ENCODE measurements around the gene PDE9A. TPM values are rescaled to one million over a fixed set of nuclear protein-coding genes. Genes with fewer than 3 reads are reported as not detected.

The PDE9A gene
- total RNA-seq (2022; extraction: Qiagen RNA extraction): 1.0 to 1.5 TPM (median 1.3 TPM) in 5 replicates

GRCh38 chr21:42653231-42654061 is at the start of gene PDE9A:
Gene PDE9A, plus strand, starts transcription at chr21:42653621. Its CDS starts 194 bp downstream, at chr21:42653815.

Other genes starting within 250 kb of the PDE9A start
- 0.11 to 0.21 TPM (median 0.16 TPM) in 5 replicates for gene UBASH3A, start 249.7 kb upstream of the PDE9A start, total RNA-seq (2022; extraction: Qiagen RNA extraction)
- gene RSPH1, start 157.4 kb upstream of the PDE9A start, total RNA-seq (2022; extraction: Qiagen RNA extraction): 0.59 to 0.92 TPM (median 0.74 TPM) in 5 replicates
- 2.7 to 3.6 TPM (median 3.2 TPM) in 5 replicates for gene SLC37A1, start 139.8 kb upstream of the PDE9A start, total RNA-seq (2022; extraction: Qiagen RNA extraction)
- gene WDR4, start 225.9 kb downstream of the PDE9A start, total RNA-seq (2022; extraction: Qiagen RNA extraction): 18.5 to 30.9 TPM (median 27.8 TPM) in 5 replicates
- 19.0 to 21.4 TPM (median 20.5 TPM) in 5 replicates for gene NDUFV3, start 239.7 kb downstream of the PDE9A start, total RNA-seq (2022; extraction: Qiagen RNA extraction)

All from A549 treated with Mapracorat at 1 μM for 4 hours (cell line).